ENCODE results near the gene CCND2.
A peak's percentile ranks its signal among the peaks of the same experiment; 100 is the strongest.

CCND2 gene

GRCh38 chr12:4275870-4276301 lies 2.3 kb downstream of the CCND2 start:
- Histone ChIP-seq H3K27me3 (ENCODE audit: control insufficient read depth, insufficient read depth, low read length, poor library complexity, severe bottlenecking) (peaks cover 41% of the 10 kb centered on the region), H3K4me3 (ENCODE audit: insufficient read depth, low read depth, low read length) (peak overlapping the region; percentile 98), H3K4me1 (ENCODE audit: control insufficient read depth, insufficient read depth, low read length) (peaks cover 53% of the 10 kb centered on the region), H3K9me3 (ENCODE audit: control insufficient read depth, low read length) (no peaks in the 10 kb centered on the region), H3K36me3 (ENCODE audit: control insufficient read depth, insufficient read depth, low read length) (peaks cover 29% of the 10 kb centered on the region), H3K27ac (ENCODE audit: insufficient read depth, low read depth, low read length, poor library complexity, severe bottlenecking) (no peak overlapping the region)
- 10 to 12% methylated on average over 13 to 14 of the region's 14 CpGs for WGBS, 2 experiments

GRCh38 chr12:4276524-4277204 lies 3.1 kb downstream of the CCND2 start:
- no peak overlapping the region for H3K27ac ChIP-seq (ENCODE audit: insufficient read depth, low read depth, low read length, poor library complexity, severe bottlenecking)
- WGBS, 2 experiments = 4 to 6% methylated on average over 9 of the region's 10 CpGs
- H3K4me1 ChIP-seq (ENCODE audit: control insufficient read depth, insufficient read depth, low read length) = peaks cover 56% of the 10 kb centered on the region
- peaks cover 35% of the 10 kb centered on the region for H3K36me3 ChIP-seq (ENCODE audit: control insufficient read depth, insufficient read depth, low read length)
- peaks cover 33% of the 10 kb centered on the region for H3K27me3 ChIP-seq (ENCODE audit: control insufficient read depth, insufficient read depth, low read length, poor library complexity, severe bottlenecking)
- peak overlapping the region; percentile 98 for H3K4me3 ChIP-seq (ENCODE audit: insufficient read depth, low read depth, low read length)
- no peaks in the 10 kb centered on the region for H3K9me3 ChIP-seq (ENCODE audit: control insufficient read depth, low read length)

- peak overlapping the region; percentile 18 for H3K4me3 ChIP-seq (ENCODE audit: insufficient read depth, low read depth, low read length)
- H3K9me3 ChIP-seq (ENCODE audit: control insufficient read depth, low read length) = no peaks in the 10 kb centered on the region
- H3K36me3 ChIP-seq (ENCODE audit: control insufficient read depth, insufficient read depth, low read length) = peaks cover 38% of the 10 kb centered on the region
- no peak overlapping the region for H3K27ac ChIP-seq (ENCODE audit: insufficient read depth, low read depth, low read length, poor library complexity, severe bottlenecking)
- H3K4me1 ChIP-seq (ENCODE audit: control insufficient read depth, insufficient read depth, low read length) = peaks cover 56% of the 10 kb centered on the region
- peaks cover 29% of the 10 kb centered on the region for H3K27me3 ChIP-seq (ENCODE audit: control insufficient read depth, insufficient read depth, low read length, poor library complexity, severe bottlenecking)
- 47 to 51% methylated on average over 6 of the region's 6 CpGs for WGBS, 2 experiments
These were observed 3.6 kb downstream of the CCND2 start for GRCh38 chr12:4277205-4277543.

DNA sequence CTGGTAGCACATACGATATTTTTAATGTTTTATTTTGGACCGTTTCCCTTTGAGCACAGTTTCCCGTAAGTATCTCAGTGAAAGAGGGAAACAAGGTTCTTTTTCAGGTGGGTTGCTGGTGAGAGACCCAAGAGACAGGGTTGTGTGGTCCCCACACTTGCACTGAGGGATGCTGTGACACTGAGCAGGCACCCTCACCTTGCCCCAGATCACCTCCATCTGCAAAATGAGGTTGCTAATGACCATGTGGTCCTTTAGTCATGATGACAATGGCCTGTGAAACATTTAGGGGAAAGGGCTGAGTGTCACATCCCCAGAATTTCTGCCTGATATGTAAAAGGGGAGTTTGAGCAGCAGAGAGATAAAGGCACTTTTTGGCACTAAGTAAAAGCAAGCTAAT lies 4.3 kb downstream of the CCND2 start:
- Histone ChIP-seq H3K9me3 (ENCODE audit: control insufficient read depth, low read length) (no peaks in the 10 kb centered on the region), H3K27ac (ENCODE audit: insufficient read depth, low read depth, low read length, poor library complexity, severe bottlenecking) (no peak overlapping the region), H3K27me3 (ENCODE audit: control insufficient read depth, insufficient read depth, low read length, poor library complexity, severe bottlenecking) (peaks cover 22% of the 10 kb centered on the region), H3K4me1 (ENCODE audit: control insufficient read depth, insufficient read depth, low read length) (peaks cover 55% of the 10 kb centered on the region), H3K36me3 (ENCODE audit: control insufficient read depth, insufficient read depth, low read length) (peaks cover 42% of the 10 kb centered on the region), H3K4me3 (ENCODE audit: insufficient read depth, low read depth, low read length) (no peak overlapping the region)
- 95% methylated on average over 3 of the region's 3 CpGs for WGBS, 2 experiments

DNA sequence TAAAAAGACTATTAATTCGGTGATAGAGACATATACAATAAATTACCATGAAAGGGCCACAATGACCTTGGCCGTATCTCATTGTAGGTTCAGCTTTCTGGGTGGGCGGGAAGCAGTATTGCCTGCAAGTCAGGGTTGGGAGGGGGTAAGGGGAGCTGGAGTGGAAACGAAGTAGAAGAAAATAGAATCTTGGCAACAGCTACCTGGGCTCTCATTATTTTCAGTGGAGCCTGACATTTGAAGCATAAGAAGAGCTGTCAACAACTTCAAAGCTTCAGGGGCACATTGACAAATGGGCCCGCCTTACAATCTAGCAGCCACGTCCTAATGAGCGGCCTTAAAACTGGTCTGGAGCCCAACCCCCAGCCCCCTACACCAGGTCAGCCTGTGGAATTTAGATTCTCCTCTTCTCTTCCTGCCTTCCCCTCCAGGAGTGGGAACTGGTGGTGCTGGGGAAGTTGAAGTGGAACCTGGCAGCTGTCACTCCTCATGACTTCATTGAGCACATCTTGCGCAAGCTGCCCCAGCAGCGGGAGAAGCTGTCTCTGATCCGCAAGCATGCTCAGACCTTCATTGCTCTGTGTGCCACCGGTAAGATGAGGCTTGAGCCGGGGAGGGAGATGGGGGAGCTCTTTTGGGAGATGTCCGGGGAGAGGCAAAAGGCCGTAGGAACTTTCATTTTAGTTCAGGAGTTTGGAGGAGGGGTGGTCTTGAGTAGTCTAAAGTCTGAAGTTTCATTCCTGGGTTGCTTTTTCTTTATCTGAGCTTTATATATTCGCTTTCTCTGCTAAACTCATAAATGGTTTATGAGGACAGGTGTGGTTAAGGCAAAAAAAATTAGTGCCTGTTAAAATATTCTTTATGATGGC lies 5.0 kb downstream of the CCND2 start:
- Histone ChIP-seq H3K9me3 (ENCODE audit: control insufficient read depth, low read length) (no peaks in the 10 kb centered on the region), H3K36me3 (ENCODE audit: control insufficient read depth, insufficient read depth, low read length) (peaks cover 49% of the 10 kb centered on the region), H3K4me1 (ENCODE audit: control insufficient read depth, insufficient read depth, low read length) (peaks cover 53% of the 10 kb centered on the region), H3K4me3 (ENCODE audit: insufficient read depth, low read depth, low read length) (no peak overlapping the region), H3K27ac (ENCODE audit: insufficient read depth, low read depth, low read length, poor library complexity, severe bottlenecking) (no peak overlapping the region), H3K27me3 (ENCODE audit: control insufficient read depth, insufficient read depth, low read length, poor library complexity, severe bottlenecking) (peaks cover 15% of the 10 kb centered on the region)
- 87 to 88% methylated on average over 14 to 15 of the region's 15 CpGs for WGBS, 2 experiments

DNA sequence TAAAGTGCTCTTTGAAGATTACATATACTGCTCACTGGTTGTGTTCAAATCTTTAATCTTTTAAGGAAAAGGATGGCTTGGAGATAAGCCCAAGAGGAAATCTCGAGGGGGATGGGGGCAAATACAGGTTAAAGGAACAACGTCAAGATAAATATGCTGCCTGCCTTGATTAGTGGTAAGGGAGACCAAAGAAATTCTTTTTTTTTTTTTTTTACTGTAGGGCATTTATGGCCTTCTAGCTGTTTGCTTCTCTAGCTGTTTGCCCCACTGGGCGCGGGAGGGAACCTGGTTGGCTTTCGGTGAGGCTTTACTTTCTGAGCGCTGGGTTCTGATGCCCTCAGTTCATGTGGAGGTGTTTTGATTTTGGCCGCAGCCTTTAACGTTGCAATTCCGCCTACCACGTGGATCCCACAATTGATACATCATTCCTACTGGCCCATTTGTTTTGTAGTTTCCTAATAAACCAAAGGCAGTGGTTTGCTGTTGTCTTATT lies 5.7 kb downstream of the CCND2 start:
- H3K4me3 ChIP-seq (ENCODE audit: insufficient read depth, low read depth, low read length) = no peak overlapping the region
- H3K9me3 ChIP-seq (ENCODE audit: control insufficient read depth, low read length) = no peaks in the 10 kb centered on the region
- WGBS, 2 experiments = 91 to 94% methylated on average over 10 of the region's 10 CpGs
- no peak overlapping the region for H3K27ac ChIP-seq (ENCODE audit: insufficient read depth, low read depth, low read length, poor library complexity, severe bottlenecking)
- H3K4me1 ChIP-seq (ENCODE audit: control insufficient read depth, insufficient read depth, low read length) = peaks cover 53% of the 10 kb centered on the region
- H3K27me3 ChIP-seq (ENCODE audit: control insufficient read depth, insufficient read depth, low read length, poor library complexity, severe bottlenecking) = peaks cover 11% of the 10 kb centered on the region
- peaks cover 50% of the 10 kb centered on the region for H3K36me3 ChIP-seq (ENCODE audit: control insufficient read depth, insufficient read depth, low read length)

- Histone ChIP-seq H3K36me3 (ENCODE audit: control insufficient read depth, insufficient read depth, low read length) (peaks cover 59% of the 10 kb centered on the region), H3K4me3 (ENCODE audit: insufficient read depth, low read depth, low read length) (no peak overlapping the region), H3K27ac (ENCODE audit: insufficient read depth, low read depth, low read length, poor library complexity, severe bottlenecking) (no peak overlapping the region), H3K27me3 (ENCODE audit: control insufficient read depth, insufficient read depth, low read length, poor library complexity, severe bottlenecking) (peaks cover 8% of the 10 kb centered on the region), H3K9me3 (ENCODE audit: control insufficient read depth, low read length) (no peaks in the 10 kb centered on the region), H3K4me1 (ENCODE audit: control insufficient read depth, insufficient read depth, low read length) (peaks cover 53% of the 10 kb centered on the region)
- 77 to 79% methylated on average over 14 to 15 of the region's 15 CpGs for WGBS, 2 experiments
These were observed 7.0 kb downstream of the CCND2 start for GRCh38 chr12:4280351-4281163.

DNA sequence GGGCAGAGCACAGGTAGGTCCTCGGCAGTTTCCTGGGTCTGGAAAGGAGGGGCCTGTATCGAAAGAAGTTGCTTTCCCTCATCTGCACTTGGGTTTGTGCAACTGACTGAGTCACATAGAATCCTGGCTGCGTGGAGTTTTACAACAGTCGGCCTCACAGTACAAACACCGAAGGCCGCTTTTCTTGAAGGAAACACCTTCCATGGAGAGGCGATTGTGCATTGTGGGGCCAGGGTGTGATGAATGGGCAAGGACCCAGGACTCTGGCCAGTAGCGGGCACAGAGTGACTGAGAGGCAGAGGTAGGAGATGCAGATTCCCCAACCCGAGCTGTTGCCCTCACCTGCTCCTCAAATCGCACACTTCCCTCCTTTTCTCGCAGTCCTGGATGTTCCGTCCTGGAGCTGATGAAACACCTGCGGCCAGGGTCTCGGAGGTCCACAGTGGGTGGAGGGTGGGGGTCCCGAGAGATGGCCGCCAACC lies 7.7 kb downstream of the CCND2 start:
- H3K36me3 ChIP-seq (ENCODE audit: control insufficient read depth, insufficient read depth, low read length) = peaks cover 66% of the 10 kb centered on the region
- 95% methylated on average over 16 of the region's 16 CpGs for WGBS, 2 experiments
- H3K27me3 ChIP-seq (ENCODE audit: control insufficient read depth, insufficient read depth, low read length, poor library complexity, severe bottlenecking) = peaks cover 1% of the 10 kb centered on the region
- no peak overlapping the region for H3K27ac ChIP-seq (ENCODE audit: insufficient read depth, low read depth, low read length, poor library complexity, severe bottlenecking)
- no peak overlapping the region for H3K4me3 ChIP-seq (ENCODE audit: insufficient read depth, low read depth, low read length)
- H3K4me1 ChIP-seq (ENCODE audit: control insufficient read depth, insufficient read depth, low read length) = peaks cover 49% of the 10 kb centered on the region
- no peaks in the 10 kb centered on the region for H3K9me3 ChIP-seq (ENCODE audit: control insufficient read depth, low read length)

- Histone ChIP-seq H3K36me3 (ENCODE audit: control insufficient read depth, insufficient read depth, low read length) (peaks cover 65% of the 10 kb centered on the region), H3K9me3 (ENCODE audit: control insufficient read depth, low read length) (no peaks in the 10 kb centered on the region), H3K27me3 (ENCODE audit: control insufficient read depth, insufficient read depth, low read length, poor library complexity, severe bottlenecking) (no peaks in the 10 kb centered on the region), H3K4me3 (ENCODE audit: insufficient read depth, low read depth, low read length) (no peak overlapping the region), H3K4me1 (ENCODE audit: control insufficient read depth, insufficient read depth, low read length) (peaks cover 39% of the 10 kb centered on the region), H3K27ac (ENCODE audit: insufficient read depth, low read depth, low read length, poor library complexity, severe bottlenecking) (no peak overlapping the region)
- WGBS, 2 experiments = 93 to 96% methylated on average over 16 of the region's 16 CpGs
These were observed 8.7 kb downstream of the CCND2 start for GRCh38 chr12:4282103-4282891.
